HL-60/S4 treated with phorbol 12-myristate 13-acetate at 8.2 ng/mL for 4 days and 3 days (cell line): Measurements from ENCODE around the gene CIB2.

Experiments used
- in situ Hi-C: fragments of 300-500 bp; cut with MboI; formaldehyde crosslinking; loops from 2 replicates; pipeline ENCODE4 v1.15.0; 2022; ENCODE audit warnings: low sequenced_read_pairs

The CIB2 gene

DNA sequence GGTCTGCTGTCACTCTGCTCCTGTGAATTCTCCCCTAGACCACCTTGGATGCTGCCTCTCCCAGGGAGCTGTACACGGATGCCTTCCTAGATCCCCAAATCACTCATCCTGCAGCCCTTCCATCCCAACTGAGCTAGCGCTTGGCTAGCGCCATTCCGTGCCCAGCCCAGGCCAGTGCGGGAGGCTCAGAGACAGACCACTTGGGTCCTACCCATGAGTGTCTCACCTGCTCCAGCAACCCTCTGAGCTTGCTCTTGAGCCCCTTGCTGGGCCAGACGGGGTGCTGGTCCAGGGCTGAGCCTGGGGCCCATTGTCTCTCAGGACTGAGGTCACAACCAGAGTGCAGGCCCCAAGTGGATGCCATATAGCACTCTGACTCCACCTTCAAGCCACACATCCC is 21.1 kb downstream of the CIB2 start:
- in situ Hi-C loops: loop anchor here (25.0 kb wide), 1 partner anchor 127 kb away; the partner anchor contains the start of gene ACSBG1

- in situ Hi-C loops: loop anchor here (10.0 to 25.0 kb wide), 2 partner anchors 104 to 128 kb away; partner anchors contain the start of gene ACSBG1
These were observed 22.1 kb downstream of the CIB2 start for GRCh38 chr15:78109156-78109555.

DNA sequence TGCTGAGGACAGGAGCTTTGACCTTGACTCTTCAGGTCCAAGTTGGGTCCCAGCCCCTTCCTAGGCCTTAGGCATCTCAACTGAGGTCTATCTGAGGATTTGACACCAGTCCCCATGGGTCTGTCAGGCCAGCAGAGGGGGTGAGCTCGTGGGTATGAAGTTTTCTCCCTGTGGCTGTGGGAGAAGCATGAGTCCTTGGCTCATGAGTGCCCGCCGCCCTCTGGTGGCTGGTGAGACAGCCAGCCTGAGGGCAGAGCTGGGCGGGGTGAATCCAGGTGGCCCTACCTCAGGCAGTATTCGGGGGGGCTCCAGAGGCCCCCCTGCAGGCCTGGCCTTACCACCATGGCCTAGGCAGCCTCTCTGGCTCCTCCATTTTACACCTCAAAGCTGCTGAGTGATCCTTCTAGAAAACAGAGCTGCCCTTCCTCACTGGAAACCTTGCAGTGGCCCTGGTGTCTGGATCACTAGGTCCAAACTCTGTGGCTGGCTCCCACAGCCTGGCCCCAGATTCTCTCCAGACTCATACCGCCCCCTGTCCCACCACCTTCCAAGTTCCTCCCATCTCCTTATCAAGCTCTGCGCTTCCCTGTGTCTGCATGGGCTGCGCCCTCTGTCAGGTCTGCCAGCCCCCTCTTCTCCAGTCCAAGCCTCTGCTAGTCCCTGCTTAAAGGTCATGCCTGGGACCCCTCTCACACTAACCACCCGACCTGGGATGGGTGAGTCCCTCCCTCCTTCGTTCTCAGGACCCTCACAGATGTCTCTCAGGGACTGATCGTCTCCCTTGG is 22.8 kb downstream of the CIB2 start:
- in situ Hi-C loops: loop anchor here (10.0 to 25.0 kb wide), 2 partner anchors 104 to 129 kb away; partner anchors contain the start of gene ACSBG1

GRCh38 chr15:78107471-78107870 is 23.8 kb downstream of the CIB2 start:
- in situ Hi-C loops: loop anchor here (10.0 to 25.0 kb wide), 2 partner anchors 103 to 130 kb away; partner anchors contain the start of gene ACSBG1

DNA sequence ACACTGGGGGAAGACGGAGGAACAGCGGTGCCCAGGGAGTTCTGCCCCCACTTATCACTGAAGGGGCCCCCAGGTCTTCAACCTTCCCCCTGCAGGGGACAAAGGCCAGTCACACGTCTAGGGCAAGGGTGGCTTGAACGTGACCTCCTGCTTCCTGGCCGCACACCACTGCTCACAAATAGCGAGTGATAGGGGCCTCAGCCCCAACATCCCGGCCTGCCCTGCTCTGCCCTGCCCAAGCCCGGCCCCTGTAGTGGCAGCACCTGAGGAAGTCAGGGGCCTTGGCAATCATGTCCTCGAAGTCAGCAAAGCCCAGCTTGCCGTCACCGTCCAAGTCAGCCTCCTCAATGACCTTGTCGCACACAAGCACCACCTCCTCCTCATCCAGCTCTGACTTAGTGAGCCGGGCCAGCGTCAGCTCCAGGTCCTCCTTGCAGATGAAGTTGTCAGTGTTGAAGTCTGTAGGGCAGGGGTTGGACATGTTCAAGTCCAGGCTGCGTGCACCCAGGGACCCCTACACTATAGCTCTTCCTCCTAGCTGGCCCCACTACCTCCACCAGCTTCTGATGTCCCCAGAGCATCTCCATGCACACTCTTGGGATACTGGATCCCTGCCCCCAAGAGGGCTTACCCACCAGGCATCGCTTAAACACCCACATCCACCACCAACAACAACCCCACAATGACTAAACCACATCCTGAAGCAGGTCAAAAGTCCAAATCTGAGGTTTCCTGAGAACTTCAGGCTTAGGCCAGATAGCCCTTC is 25.6 kb downstream of the CIB2 start:
- in situ Hi-C loops: loop anchor here (10.0 to 25.0 kb wide), 2 partner anchors 101 to 132 kb away; partner anchors contain the start of gene ACSBG1

GRCh38 chr15:78104566-78105475 is 26.4 kb downstream of the CIB2 start:
- in situ Hi-C loops: loop anchor here (10.0 to 25.0 kb wide), 2 partner anchors 100 to 132 kb away; partner anchors contain the start of gene ACSBG1

GRCh38 chr15:78104119-78104479 is 27.1 kb downstream of the CIB2 start:
- in situ Hi-C loops: loop anchor here (10.0 to 25.0 kb wide), 2 partner anchors 99 to 133 kb away; partner anchors contain the start of gene ACSBG1

- in situ Hi-C loops: loop anchor here (10.0 to 25.0 kb wide), 2 partner anchors 99 to 134 kb away; partner anchors contain the start of gene ACSBG1
These were observed 27.7 kb downstream of the CIB2 start for GRCh38 chr15:78103406-78104118.

GRCh38 chr15:78102741-78103140 is 28.5 kb downstream of the CIB2 start:
- in situ Hi-C loops: loop anchor here (10.0 to 25.0 kb wide), 2 partner anchors 98 to 135 kb away; partner anchors contain the start of gene ACSBG1

GRCh38 chr15:78102211-78102610 is 29.0 kb downstream of the CIB2 start:
- in situ Hi-C loops: loop anchor here (10.0 to 25.0 kb wide), 2 partner anchors 97 to 135 kb away; partner anchors contain the start of gene ACSBG1

DNA sequence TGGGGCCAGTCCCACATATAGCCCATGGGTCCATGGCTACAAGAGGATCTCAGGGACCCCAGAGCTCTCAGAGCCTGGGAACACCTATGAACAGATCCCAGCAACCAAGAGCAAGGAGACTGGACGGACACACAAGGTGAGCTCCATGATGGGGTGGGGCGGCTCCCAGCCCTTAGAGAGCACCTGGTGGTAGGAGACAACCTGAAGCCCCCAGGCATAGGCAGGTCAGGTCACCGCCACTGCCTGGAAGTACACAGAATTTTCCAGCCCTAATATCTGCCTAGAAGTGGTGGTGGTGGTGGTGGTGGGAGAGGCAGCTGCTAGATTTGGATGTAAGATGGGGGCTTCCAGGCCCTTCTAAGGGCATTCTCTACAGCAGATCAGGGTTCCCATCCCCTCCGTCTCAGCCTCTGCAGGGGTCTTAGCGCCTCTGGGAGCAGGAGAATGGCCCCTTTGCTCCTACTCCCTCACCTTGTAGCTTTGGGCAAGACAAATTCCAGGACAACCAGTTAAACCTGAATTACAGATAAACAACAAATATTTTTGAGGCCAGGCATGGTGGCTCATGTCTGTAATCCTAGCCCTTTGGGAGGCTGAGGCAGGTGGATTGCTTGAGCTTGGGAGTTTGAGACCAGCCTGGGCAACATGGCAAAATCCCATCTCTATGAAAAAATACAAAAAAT is 29.7 kb downstream of the CIB2 start:
- in situ Hi-C loops: loop anchor here (10.0 to 25.0 kb wide), 2 partner anchors 97 to 136 kb away; partner anchors contain the start of gene ACSBG1

DNA sequence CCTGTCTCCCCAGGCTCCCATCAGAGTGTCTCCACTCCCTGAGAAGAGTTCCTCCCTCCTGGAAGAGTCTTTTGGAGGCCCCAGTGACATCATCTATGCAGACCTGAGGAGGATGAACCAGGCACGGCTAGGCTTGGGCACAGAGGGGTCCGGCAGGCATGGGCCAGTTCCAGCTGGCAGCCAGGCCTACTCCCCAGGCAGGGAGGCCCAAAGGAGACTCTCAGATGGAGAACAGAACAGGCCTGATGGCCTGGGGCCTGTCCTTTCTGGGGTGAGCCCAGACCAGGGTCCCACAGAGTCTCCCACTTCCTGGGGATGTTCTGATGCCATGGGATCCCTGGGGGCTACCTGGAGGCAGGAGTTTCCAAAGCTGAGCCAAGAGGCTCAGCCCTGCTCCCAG is 30.4 kb downstream of the CIB2 start:
- in situ Hi-C loops: loop anchor here (10.0 to 25.0 kb wide), 2 partner anchors 96 to 136 kb away; partner anchors contain the start of gene ACSBG1

- in situ Hi-C loops: no loop called here
These were observed 33.0 kb downstream of the CIB2 start for GRCh38 chr15:78098131-78098755.

GRCh38 chr15:78097667-78098066 is 33.6 kb downstream of the CIB2 start:
- in situ Hi-C loops: no loop called here

GRCh38 chr15:78093242-78094020 is 37.8 kb downstream of the CIB2 start:
- in situ Hi-C loops: no loop called here

DNA sequence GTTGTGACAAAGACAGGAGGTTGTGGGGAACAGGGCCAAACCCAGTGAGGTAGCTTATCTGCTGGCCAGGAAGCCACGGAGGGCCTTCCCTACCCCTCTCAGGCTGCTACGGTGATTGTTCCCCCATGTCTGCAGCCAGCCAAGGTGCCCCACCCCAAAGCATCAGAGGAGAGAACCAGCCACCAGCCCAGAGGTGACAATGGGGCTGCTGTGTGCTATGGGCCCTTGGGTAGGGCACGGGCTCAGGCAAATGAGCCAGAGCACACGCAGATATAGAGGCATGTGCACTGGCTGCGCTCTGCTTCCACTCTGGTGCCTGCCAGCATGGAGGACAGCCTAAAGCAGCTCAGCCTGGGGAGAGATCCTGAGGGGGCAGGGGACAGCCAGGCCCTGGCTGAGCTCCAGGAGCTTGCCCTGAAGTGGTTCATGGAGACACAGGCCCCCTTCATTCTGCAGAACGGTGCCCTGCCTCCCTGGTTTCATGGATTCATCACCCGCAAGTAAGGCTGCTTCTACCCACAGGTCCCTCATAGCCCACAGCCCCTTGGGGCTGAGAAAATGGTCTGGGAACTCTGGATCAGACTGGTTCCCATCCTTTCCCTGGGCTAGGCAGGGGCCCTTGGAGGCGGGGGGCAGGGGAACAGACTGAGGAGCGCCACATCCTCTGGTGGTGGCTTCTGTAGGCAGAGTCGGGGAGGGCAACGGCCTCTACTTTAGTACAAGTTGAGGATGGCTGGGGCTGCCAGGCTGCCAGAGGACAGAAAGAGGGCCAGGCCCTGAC is 38.8 kb downstream of the CIB2 start, which contains the start of gene SH2D7:
Gene SH2D7, plus strand, starts transcription at position 301 of the 781 bp plus-strand sequence. Its CDS starts 24 bp downstream, at position 325.
- in situ Hi-C loops: no loop called here
